Stimulated activated CD8-positive, alpha-beta memory T cell treated with anti-CD3 and anti-CD28 coated beads, Interleukin-4, amount 100 ng/mL, for 1 hour (primary cell): ENCODE measurements around the gene TSR1.

Experiments
- DNase-seq, 2 donors: peaks; one replicate each; pipeline ENCODE4 v3.0.0-alpha.2; 2020; ENCODE audit warnings: low read depth in 2 of 2, low spot score in 1 of 2

Gene TSR1

GRCh38 chr17:2336215-2336851 is at the start of gene TSR1:
Gene TSR1 (minus strand): TSS chr17:2336457. CDS start chr17:2336427, 30 bp downstream.
- peak; percentile 67 to 73 for DNase-seq

GRCh38 chr17:2385240-2386210 is 49.3 kb upstream of the TSR1 start:
- DNase-seq: no peak

- DNase-seq: no peak
These were observed 48.3 kb upstream of the TSR1 start for GRCh38 chr17:2384439-2385127.

GRCh38 chr17:2383628-2384167 is 47.4 kb upstream of the TSR1 start:
- no peak for DNase-seq

- DNase-seq: no peak
These were observed 44.8 kb upstream of the TSR1 start for GRCh38 chr17:2380950-2381649.

- DNase-seq: no peak
These were observed 44.1 kb upstream of the TSR1 start for GRCh38 chr17:2380226-2380922.

- DNase-seq: no peak
These were observed 43.4 kb upstream of the TSR1 start for GRCh38 chr17:2379489-2380225.

- no peak for DNase-seq
These were observed 42.6 kb upstream of the TSR1 start for GRCh38 chr17:2378905-2379304.

GRCh38 chr17:2377659-2378058 is 41.4 kb upstream of the TSR1 start:
- DNase-seq: no peak

- no peak for DNase-seq
These were observed 39.9 kb upstream of the TSR1 start for GRCh38 chr17:2376107-2376506.

- no peak for DNase-seq
These were observed 39.1 kb upstream of the TSR1 start for GRCh38 chr17:2375406-2375805.

GRCh38 chr17:2374549-2375285 is 38.5 kb upstream of the TSR1 start:
- no peak for DNase-seq

GRCh38 chr17:2373179-2373578 is 36.9 kb upstream of the TSR1 start:
- DNase-seq: no peak

GRCh38 chr17:2372681-2373080 is 36.4 kb upstream of the TSR1 start:
- DNase-seq: no peak

- DNase-seq: no peak
These were observed 35.9 kb upstream of the TSR1 start for GRCh38 chr17:2372180-2372579.

GRCh38 chr17:2371183-2372130 is 35.2 kb upstream of the TSR1 start:
- DNase-seq: no peak

GRCh38 chr17:2370211-2370589 is 33.9 kb upstream of the TSR1 start:
- no peak for DNase-seq
